KOPT-K1 (cell line): ENCODE results near the gene ATP5PO.
A peak's percentile ranks its signal among the peaks of the same experiment; 100 is the strongest.

Experiments
- H3K27ac ChIP-seq: fragments of 200-600 bp; sonication (generic); 2 replicates; pipeline ENCODE4 v1.5.1; 2016; ENCODE audit warnings: antibody characterized with exemption, mild to moderate bottlenecking, low read depth, low read length; ENCODE audit not compliant: poor library complexity, severe bottlenecking
- H3K36me3 ChIP-seq: fragments of 200-600 bp; sonication (generic); 2 replicates; pipeline ENCODE4 v1.5.1; 2017; ENCODE audit warnings: antibody characterized with exemption, mild to moderate bottlenecking, low read length, moderate library complexity; ENCODE audit not compliant: insufficient read depth
- H3K9me3 ChIP-seq: fragments of 200-600 bp; sonication (generic); 2 replicates; pipeline ENCODE4 v1.5.1; 2017; ENCODE audit warnings: antibody characterized with exemption, low read length, mild to moderate bottlenecking; ENCODE audit not compliant: insufficient read depth, poor library complexity, severe bottlenecking

Gene ATP5PO

DNA sequence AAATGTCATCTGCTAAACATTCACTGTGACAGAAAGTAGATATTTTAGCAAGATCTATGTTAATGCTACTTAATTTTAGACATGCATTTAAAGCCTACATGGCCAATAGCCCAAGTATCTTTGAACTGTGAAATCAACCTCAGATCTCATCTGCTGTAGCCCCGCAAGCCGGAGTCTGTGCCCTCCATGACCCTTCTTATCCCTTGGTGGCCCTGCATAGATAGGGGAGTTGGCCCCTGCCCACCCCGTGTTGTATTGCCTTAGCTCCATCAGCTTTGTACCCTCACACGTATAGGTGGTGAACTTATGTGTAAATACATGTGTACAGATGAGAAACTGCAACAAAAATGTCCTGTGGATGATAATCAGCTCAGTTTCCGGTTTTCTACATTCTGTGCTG lies 18.5 kb downstream of the ATP5PO start:
- Histone ChIP-seq H3K27ac (no peak overlapping the region), H3K36me3 (peaks cover 28% of the 10 kb centered on the region), H3K9me3 (no peaks in the 10 kb centered on the region)

DNA sequence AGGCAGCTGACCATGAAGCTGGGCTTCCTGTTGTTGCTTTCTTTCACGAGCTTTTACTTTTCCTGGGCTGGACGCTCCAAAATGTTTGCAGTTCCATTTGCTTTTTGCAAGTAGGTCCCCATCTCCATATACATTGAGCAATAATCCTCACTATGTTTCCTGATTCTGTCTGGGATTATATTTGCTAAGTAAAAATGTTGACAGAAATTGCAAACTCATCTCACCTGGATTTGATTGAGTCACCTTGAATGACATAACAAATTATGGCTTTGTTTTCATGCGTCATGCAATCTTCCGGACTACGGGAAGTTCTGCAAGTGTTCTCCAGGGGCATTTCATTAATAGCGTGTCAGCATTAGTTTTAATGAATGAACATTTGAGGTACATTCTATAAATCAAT lies 18.9 kb downstream of the ATP5PO start:
- no peaks in the 10 kb centered on the region for H3K9me3 ChIP-seq

DNA sequence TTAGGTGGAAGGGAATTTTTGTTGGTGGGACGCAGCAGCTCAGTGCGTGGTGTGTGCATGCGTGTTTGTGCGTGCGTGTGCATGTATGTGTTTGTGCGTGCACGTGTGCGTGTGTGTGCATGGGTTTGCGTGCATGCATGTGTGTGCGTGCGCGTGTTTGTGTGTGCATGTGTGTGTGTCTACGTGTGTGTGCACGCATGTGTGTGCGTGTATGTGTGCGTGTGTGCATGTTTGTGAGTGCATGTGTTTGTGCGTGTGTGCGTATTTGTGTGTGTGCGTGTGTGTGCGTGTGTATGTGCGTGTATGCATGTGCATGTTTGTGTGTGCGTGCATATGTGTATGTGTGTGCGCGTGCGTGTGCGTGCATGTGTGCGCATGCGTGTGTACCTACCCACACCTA lies 20.2 kb downstream of the ATP5PO start:
- peak overlapping the region; percentile 36 for H3K27ac ChIP-seq
- H3K9me3 ChIP-seq: no peaks in the 10 kb centered on the region
- peaks cover 10% of the 10 kb centered on the region; the same call in 1 of the 2 replicates for H3K36me3 ChIP-seq

More for the DNA sequence above, 18.9 kb downstream of the ATP5PO start:
- H3K36me3 ChIP-seq: peaks cover 24% of the 10 kb centered on the region
- H3K27ac ChIP-seq: no peak overlapping the region

DNA sequence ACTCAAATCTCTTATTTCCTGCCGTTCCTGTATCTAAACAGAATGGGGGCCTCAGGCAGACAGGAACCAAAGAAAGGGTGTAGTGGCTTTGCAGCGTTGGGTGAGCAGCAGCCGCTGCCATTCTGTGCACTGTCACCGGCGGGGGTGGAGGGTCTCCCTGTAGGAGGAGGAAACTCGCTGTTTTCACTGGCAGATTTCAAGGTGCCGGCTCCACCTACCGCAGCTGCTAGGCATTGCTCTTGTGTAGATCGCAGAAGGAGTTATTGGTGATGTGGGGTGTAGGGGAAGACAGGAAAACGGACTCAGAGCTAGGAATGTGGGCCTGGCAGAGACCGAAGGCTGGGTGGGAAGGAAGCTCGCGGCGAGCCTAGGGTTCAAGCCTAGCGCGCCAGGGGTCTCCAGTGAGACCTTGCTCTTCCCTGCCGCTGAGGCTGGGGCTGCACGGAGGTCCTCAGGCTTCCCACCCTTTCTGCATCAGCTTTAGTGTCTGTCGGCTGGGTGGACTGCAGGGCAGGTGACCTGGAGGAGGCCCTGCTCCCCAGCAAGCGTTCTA lies 20.8 kb downstream of the ATP5PO start:
- H3K27ac ChIP-seq: peak overlapping the region; percentile 36
- H3K9me3 ChIP-seq: no peaks in the 10 kb centered on the region
- H3K36me3 ChIP-seq: peaks cover 5% of the 10 kb centered on the region; the same call in 1 of the 2 replicates

DNA sequence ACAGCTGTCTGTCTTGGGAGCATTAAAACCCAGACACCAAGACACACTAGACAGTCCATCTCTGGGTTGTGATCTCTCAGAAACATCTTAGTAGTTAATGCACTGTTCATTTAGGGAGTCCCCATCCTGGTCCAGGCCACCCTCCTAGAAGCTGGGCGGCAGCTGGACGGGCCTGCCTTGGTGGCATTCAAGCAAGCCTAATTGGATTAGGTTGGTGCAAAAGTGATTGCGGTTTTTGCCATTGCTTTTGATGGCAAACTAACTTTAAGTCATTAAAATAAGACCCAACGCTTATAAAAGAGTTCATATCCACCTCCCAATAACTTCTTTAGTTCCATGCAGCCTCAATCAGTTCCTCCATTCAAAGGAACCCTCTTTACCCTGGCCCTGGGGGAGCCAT lies 21.7 kb downstream of the ATP5PO start:
- H3K27ac ChIP-seq: no peak overlapping the region
- H3K9me3 ChIP-seq: no peaks in the 10 kb centered on the region
- H3K36me3 ChIP-seq: no peaks in the 10 kb centered on the region

DNA sequence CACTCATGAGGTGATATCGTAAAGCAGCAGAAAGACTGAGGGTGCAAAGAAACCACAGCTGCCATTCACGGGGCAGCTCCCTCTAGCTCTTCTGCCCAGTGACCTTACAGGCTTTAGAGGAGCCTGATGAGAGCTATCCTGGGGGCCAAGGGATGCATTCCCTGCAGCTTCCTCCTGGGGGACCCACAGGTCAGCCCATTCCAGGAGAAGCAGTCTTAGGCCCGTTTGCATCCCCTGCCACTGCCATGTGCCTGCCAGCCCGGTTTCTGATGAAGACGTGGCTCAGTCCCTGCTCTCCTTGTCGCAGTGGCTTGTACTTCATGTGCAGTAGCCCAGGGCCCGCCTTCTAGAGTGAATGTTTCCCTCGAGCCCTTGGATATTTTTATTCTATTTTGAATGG lies 22.8 kb downstream of the ATP5PO start:
- no peak overlapping the region for H3K27ac ChIP-seq
- H3K9me3 ChIP-seq: no peaks in the 10 kb centered on the region
- no peaks in the 10 kb centered on the region for H3K36me3 ChIP-seq

DNA sequence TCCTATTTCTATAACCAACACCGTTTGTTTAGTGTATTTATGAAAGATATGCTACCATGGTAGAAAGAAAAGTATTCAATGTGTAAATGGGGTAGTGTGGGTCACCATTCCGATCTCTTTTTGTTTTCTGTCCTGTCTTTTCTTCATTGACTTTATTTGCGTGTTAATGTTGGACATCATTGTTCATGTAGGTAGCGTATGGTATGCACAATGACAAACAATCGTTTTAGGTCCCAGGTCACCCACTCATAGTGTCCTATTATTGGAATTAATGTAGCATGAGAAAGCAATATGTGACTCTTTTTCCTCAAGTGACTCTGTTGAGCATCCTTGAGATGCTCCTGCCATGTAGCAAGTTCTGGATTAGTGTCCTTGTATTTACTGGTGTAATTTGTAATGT lies 25.4 kb downstream of the ATP5PO start:
- Histone ChIP-seq H3K27ac (no peak overlapping the region), H3K9me3 (no peaks in the 10 kb centered on the region), H3K36me3 (no peaks in the 10 kb centered on the region)

DNA sequence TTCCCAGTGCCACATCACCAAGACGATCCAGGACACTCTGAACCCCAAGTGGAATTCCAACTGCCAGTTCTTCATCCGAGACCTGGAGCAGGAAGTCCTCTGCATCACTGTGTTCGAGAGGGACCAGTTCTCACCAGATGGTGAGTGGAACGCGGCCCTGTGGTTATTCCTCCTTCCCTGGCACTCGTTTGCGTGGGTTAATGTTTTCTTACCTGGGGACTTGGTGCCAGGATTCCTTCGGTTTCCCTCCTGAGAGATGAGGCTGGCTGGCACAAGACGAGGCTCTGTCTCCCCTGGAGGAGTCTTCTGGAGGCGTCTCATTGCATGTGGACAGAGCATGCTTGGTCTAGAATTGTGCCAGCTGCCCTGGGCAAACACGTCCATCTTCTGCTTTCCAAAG lies 29.3 kb downstream of the ATP5PO start:
- Histone ChIP-seq H3K36me3 (no peaks in the 10 kb centered on the region), H3K9me3 (no peaks in the 10 kb centered on the region), H3K27ac (no peak overlapping the region)

DNA sequence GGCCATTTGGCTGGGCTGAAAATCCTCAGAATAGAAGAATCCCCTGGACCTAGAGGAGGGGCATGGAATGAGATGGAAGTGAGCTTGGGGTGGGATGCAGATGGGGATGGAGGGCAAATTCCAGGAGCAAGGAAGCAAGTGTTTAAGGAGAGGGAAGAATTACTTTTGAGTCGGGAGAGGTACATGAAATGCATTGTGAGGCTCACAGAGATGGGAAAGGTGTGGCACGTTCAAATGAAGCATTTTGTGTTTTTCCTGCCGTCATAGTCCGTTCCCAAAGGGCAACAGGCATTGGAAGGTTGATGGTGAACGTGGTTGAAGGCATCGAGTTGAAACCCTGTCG lies 30.5 kb downstream of the ATP5PO start:
- Histone ChIP-seq H3K27ac (no peak overlapping the region), H3K36me3 (no peaks in the 10 kb centered on the region)

DNA sequence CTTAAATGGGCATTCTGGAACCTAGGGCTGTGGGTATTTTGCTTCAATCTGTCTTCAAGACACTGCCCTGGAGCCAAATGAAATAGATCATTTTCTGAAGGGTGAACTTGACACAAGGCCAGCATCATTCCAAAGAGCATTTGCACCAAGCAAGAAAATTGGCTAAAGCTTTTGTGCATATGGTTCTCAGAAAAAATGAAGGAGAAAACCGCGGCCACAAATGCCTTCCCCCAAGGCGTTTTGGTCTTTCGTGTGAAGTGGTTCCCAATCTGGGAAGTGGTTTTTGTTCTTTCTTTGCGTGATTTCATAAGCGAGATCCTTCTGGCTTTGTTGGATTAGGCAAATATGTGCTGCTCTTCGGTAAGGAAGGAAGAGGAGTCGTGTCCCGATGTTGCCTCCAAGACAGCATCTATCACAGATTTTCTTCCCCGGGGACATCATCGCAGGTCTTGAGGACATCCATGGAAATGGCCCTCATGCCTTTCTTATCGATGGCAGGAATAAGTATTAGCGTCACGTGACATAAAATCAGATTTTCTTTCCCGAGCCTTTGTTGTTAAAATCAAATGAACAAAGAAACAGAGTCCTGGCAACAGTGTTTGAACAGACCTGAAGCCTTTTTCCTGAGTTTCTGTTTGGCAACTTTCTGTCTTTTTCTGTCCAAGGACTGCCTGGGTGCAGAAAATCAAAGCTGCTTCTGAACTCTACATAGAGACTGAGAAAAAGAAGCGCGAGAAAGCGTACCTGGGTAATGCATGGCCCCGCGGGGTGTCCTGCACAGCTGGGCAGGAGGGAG lies 31.0 kb downstream of the ATP5PO start:
- no peak overlapping the region for H3K27ac ChIP-seq
- H3K9me3 ChIP-seq: no peaks in the 10 kb centered on the region
- H3K36me3 ChIP-seq: no peaks in the 10 kb centered on the region

More for the DNA sequence above, 30.5 kb downstream of the ATP5PO start:
- no peaks in the 10 kb centered on the region for H3K9me3 ChIP-seq

DNA sequence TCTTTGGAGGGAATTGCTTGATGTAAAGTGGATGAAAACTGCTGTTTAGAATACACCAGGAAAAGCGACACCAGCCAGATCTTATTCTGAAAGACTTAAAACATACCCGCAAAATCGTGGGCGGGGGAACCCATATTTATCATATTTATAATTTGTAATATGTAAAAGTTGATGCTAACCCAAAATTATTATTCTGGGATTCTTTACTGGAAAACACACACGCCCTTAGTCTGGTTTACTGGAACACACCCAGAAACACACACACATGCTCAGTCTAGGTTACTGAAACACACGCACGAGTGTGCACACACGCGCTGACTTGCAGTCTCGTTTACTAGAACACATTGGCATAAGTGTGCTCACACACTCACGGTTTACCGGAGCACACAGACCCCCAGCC lies 32.5 kb downstream of the ATP5PO start:
- no peak overlapping the region for H3K27ac ChIP-seq
- no peaks in the 10 kb centered on the region for H3K36me3 ChIP-seq
- no peaks in the 10 kb centered on the region for H3K9me3 ChIP-seq

DNA sequence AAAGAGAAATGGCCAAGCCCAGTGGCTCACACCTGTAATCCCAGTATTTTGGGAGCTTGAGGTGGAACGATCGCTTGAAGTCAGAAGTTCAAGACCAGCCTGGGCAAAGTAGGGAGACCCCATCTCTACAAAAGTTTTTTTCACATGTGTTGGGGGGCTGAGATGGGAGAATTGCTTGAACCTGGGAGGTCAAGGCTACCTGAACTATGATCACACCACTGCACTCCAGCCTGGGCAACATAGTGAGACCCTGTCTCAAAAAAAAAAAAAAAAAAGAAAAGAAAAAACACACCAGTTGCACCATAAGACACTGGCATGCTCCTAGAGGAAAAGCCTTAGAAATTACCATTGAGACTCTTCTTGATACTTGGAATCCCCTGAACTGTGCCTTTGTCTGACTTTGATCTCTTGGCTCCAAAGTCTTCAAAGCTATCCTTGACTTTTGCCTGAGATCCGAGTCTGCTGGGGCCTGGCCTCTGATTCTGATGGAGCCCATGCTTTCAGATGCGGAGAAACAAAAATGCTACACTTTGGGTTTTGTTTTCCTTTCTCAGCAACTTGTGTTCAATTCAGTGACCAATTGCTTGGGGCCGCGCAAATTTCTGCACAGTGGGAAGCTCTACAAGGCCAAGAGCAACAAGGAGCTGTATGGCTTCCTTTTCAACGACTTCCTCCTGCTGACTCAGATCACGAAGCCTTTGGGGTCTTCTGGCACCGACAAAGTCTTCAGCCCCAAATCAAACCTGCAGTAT lies 33.7 kb downstream of the ATP5PO start:
- Histone ChIP-seq H3K36me3 (no peaks in the 10 kb centered on the region), H3K27ac (no peak overlapping the region), H3K9me3 (no peaks in the 10 kb centered on the region)

DNA sequence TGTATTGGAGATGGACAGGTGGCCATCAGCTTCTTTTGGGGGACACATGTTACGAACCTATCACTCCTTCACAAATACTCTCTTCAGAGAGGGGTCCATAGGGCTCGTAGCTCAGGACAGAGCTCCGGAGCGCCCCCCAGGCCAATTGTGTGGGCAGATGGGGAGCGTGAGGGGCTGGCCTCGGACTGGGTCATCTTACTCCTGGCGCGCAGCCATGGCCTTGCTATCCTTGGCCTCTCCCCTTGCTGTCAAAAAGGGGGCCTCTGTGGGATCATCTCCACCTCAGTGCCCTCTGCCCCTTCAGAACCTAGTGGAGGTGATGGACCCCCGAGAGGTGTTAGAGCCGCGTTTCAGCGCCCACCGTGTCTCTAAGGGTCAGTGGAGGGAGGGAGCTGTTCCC lies 35.0 kb downstream of the ATP5PO start:
- Histone ChIP-seq H3K9me3 (no peaks in the 10 kb centered on the region), H3K36me3 (no peaks in the 10 kb centered on the region), H3K27ac (no peak overlapping the region)

DNA sequence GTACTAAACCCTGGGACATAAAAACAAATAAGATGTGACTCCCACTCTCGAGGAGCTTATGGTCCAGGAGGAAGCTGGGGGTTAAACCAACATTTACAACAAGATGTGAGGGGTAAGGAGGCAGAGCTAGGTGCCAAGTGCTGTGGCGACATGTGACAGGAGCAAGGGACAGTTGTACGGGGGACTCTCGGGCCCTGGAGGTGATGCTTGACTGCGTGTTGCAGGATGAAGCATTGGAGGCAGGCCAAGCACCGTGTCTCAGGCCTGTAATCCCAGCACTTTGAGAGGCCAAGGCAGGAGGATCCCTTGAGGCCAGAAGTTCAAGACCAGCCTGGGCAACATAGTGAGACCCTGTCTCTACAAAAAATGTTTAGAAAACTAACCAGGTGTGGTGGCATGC lies 36.8 kb downstream of the ATP5PO start:
- Histone ChIP-seq H3K27ac (no peak overlapping the region), H3K9me3 (no peaks in the 10 kb centered on the region), H3K36me3 (no peaks in the 10 kb centered on the region)

DNA sequence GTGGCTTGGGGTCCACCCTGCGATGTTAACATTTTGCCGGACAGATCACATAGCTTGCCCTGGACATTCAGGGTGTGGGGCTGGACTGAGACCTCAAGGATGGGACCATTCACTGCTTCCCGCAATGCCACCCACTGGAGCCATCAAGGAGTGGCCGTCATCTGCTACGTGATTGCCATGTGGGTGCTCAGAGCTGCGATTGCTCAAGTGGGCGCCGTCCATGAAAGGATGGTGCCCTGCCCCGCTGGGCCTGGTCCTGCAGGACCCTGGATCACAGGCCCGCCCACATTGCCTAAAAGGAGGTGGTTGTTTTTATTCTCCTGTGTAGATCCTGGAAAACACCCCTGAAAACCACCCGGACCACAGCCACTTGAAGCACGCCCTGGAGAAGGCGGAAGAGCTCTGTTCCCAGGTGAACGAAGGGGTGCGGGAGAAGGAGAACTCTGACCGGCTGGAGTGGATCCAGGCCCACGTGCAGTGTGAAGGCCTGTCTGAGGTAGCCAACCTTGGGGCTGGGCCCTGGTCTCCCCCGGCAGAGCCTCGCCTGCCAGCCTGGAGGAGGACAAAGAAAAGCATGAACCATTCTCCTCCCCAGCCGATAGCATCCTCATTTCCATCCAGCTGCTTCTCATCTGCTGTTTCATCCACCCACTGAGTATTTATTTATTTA lies 40.4 kb downstream of the ATP5PO start:
- Histone ChIP-seq H3K27ac (no peak overlapping the region), H3K9me3 (no peaks in the 10 kb centered on the region), H3K36me3 (no peaks in the 10 kb centered on the region)
